ENCODE results near the gene GTF2IRD2. TPM values are rescaled to one million over a fixed set of nuclear protein-coding genes. Genes with fewer than 3 reads are reported as not detected.
"Not testable (repeated sequence)": the region's sequence is repeated elsewhere in the genome, so short reads cannot be mapped to it uniquely, and the experiment has no call there.

Gene GTF2IRD2
- total RNA-seq, 1 donor from 2014 or later = 17.1 TPM

GRCh38 chr7:74788369-74789150, 62.8 kb downstream of the GTF2IRD2 start:
- DNase-seq (ENCODE audit: low spot score) = peak; percentile 97

GRCh38 chr7:74783595-74783994, 67.8 kb downstream of the GTF2IRD2 start:
- DNase-seq (ENCODE audit: low spot score) = not testable (repeated sequence)

- DNase-seq (ENCODE audit: low spot score) = not testable (repeated sequence)
These were observed 69.7 kb downstream of the GTF2IRD2 start for GRCh38 chr7:74781746-74782145.

GRCh38 chr7:74779053-74779452, 72.4 kb downstream of the GTF2IRD2 start:
- not testable (repeated sequence) for DNase-seq (ENCODE audit: low spot score)

- not testable (repeated sequence) for DNase-seq (ENCODE audit: low spot score)
These were observed 76.3 kb downstream of the GTF2IRD2 start for GRCh38 chr7:74775111-74775510.

GRCh38 chr7:74773760-74774750, 77.3 kb downstream of the GTF2IRD2 start, which contains the start of gene NCF1:
TSS of gene NCF1 (plus strand) at chr7:74774011. CDS start at chr7:74774032, 21 bp downstream.
- DNase-seq (ENCODE audit: low spot score) = not testable (repeated sequence)

GRCh38 chr7:74772093-74772492, 79.3 kb downstream of the GTF2IRD2 start:
- not testable (repeated sequence) for DNase-seq (ENCODE audit: low spot score)

GRCh38 chr7:74770062-74770461, 81.3 kb downstream of the GTF2IRD2 start:
- not testable (repeated sequence) for DNase-seq (ENCODE audit: low spot score)

GRCh38 chr7:74766991-74767390, 84.4 kb downstream of the GTF2IRD2 start:
- DNase-seq (ENCODE audit: low spot score) = not testable (repeated sequence)

- DNase-seq (ENCODE audit: low spot score) = not testable (repeated sequence)
These were observed 84.9 kb downstream of the GTF2IRD2 start for GRCh38 chr7:74766509-74766908.

GRCh38 chr7:74765205-74765918, 86.0 kb downstream of the GTF2IRD2 start:
- DNase-seq (ENCODE audit: low spot score) = not testable (repeated sequence)

GRCh38 chr7:74758982-74759381, 92.4 kb downstream of the GTF2IRD2 start:
- not testable (repeated sequence) for DNase-seq (ENCODE audit: low spot score)

GRCh38 chr7:74758268-74758667, 93.1 kb downstream of the GTF2IRD2 start:
- not testable (repeated sequence) for DNase-seq (ENCODE audit: low spot score)

GRCh38 chr7:74756673-74757072, 94.7 kb downstream of the GTF2IRD2 start:
- not testable (repeated sequence) for DNase-seq (ENCODE audit: low spot score)

- not testable (repeated sequence) for DNase-seq (ENCODE audit: low spot score)
These were observed 97.4 kb downstream of the GTF2IRD2 start for GRCh38 chr7:74753921-74754482.

Other genes with a start within 250 kb of the GTF2IRD2 start
- 345 TPM for gene GTF2I, start 193.9 kb downstream of the GTF2IRD2 start, total RNA-seq
- 6.8 TPM for gene NCF1, start 77.6 kb downstream of the GTF2IRD2 start, total RNA-seq
- 21.7 TPM for gene CASTOR2, start 113.1 kb upstream of the GTF2IRD2 start, total RNA-seq
- gene RCC1L, start 222.2 kb upstream of the GTF2IRD2 start, total RNA-seq = 40.7 TPM
- 57.5 TPM for gene GTF2IRD2B, start 241.0 kb upstream of the GTF2IRD2 start, total RNA-seq

Data from mucosa of gallbladder (tissue), 1 donor.